ENCODE results near the gene SPINK6. TPM values are rescaled to one million over a fixed set of nuclear protein-coding genes. Genes with fewer than 3 reads are reported as not detected.

SPINK6 gene
- total and polyA plus RNA-seq, 3 donors from 2014 or later = not detected

DNA sequence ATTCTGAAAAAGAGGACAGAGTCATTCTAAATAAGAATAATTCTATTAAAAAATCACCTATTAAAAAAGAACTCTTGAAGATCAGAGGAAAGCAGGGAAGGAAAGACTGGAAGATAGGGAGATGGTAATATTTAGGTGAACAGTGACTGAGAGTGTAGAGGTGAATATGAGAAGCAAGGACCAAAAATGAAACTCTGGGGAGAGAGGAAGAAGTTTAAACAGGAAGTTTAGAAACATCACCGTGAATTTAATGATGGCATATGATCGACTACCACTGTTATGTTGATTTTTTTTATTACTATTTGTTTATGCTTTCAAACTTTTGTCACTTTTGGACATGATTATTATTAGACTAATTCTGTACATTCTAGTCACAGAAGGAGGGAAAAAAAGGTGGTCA, 1.7 kb upstream of the SPINK6 start:
- Histone ChIP-seq H3K27me3 (no peaks in the 10 kb centered on the region), H3K9me3 (no peaks in the 10 kb centered on the region)
- intact Hi-C loops (cut with DNase I; ENCODE audit: low total_unique reads) = no loop called here

DNA sequence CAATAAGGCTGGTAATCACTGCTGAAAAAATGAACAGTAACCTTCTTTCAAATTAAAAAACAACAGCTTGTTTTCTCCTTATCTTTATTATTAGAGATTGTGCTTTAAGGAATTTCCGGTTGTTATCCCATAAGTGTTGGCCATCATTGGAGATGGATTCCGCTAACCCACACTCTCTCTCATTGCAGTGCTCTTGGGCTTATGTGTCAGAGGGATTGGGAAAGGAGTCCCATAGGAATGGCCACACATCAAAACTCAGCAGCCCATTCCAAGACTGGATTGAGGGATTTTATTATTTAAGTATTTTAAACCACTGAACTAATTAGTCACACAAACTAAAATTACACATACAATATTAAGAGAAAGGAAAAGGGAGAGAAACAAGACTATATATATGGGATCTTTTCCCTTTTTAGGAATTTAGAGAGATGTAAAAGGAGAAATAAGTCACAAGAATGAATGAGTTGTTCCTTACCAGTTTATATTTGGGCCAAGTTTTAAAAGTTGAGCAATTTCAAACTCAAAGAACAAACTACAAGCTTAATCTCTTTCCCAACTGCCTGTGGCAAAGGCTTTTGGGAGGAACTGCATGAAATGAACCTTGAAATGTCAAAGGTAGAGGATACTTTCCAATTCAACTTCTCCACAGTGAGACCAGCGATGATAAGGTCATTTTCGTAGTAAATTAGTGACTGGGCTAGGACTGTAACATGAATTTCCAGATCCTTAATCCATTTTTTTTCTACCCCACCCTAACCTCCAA, 2.4 kb downstream of the SPINK6 start:
- no peak for TF ChIP-seq POLR2A (IDR thresholded peaks at IDR 0.05)
- TF ChIP-seq, protein P1, sequence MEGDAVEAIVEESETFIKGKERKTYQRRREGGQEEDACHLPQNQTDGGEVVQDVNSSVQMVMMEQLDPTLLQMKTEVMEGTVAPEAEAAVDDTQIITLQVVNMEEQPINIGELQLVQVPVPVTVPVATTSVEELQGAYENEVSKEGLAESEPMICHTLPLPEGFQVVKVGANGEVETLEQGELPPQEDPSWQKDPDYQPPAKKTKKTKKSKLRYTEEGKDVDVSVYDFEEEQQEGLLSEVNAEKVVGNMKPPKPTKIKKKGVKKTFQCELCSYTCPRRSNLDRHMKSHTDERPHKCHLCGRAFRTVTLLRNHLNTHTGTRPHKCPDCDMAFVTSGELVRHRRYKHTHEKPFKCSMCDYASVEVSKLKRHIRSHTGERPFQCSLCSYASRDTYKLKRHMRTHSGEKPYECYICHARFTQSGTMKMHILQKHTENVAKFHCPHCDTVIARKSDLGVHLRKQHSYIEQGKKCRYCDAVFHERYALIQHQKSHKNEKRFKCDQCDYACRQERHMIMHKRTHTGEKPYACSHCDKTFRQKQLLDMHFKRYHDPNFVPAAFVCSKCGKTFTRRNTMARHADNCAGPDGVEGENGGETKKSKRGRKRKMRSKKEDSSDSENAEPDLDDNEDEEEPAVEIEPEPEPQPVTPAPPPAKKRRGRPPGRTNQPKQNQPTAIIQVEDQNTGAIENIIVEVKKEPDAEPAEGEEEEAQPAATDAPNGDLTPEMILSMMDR (IDR thresholded peaks at IDR 0.05) = no peak
- DNase-seq = no peak
- Histone ChIP-seq H3K4me3 (no peak overlapping the region), H3K27me3 (no peaks in the 10 kb centered on the region), H3K36me3 (ENCODE audit: low read depth, missing control alignments) (no peaks in the 10 kb centered on the region), H3K9me3 (no peaks in the 10 kb centered on the region), H3K4me1 (no peaks in the 10 kb centered on the region), H3K27ac (peak overlapping the region in 1 of 2 donors; percentile 38)
- intact Hi-C loops (cut with DNase I; ENCODE audit: low total_unique reads) = no loop called here
- WGBS, 2 donors = 52 to 54% methylated on average over 4 of the region's 4 CpGs

More for the DNA sequence above, 1.7 kb upstream of the SPINK6 start:
- Histone ChIP-seq H3K4me1 (no peaks in the 10 kb centered on the region), H3K36me3 (ENCODE audit: low read depth, missing control alignments) (no peaks in the 10 kb centered on the region), H3K27ac (no peak overlapping the region), H3K4me3 (no peak overlapping the region)
- TF ChIP-seq, protein P1 (IDR thresholded peaks at IDR 0.05) = no peak
- no peak for TF ChIP-seq POLR2A (IDR thresholded peaks at IDR 0.05)
- no peak for DNase-seq
- 75 to 79% methylated on average over 2 of the region's 2 CpGs for WGBS, 2 donors

- Histone ChIP-seq H3K36me3 (ENCODE audit: low read depth, missing control alignments) (no peaks in the 10 kb centered on the region), H3K9me3 (no peaks in the 10 kb centered on the region), H3K4me3 (no peak overlapping the region), H3K27me3 (no peaks in the 10 kb centered on the region), H3K27ac (peak overlapping the region in 1 of 2 donors; percentile 38), H3K4me1 (no peaks in the 10 kb centered on the region)
- DNase-seq = no peak
- intact Hi-C loops (cut with DNase I; ENCODE audit: low total_unique reads) = no loop called here
- no peak for TF ChIP-seq POLR2A (IDR thresholded peaks at IDR 0.05)
- TF ChIP-seq, protein P1 (IDR thresholded peaks at IDR 0.05) = no peak
- 47 to 48% methylated on average over 1 of the region's 1 CpG for WGBS, 2 donors
Measured at GRCh38 chr5:148205865-148206264, 3.0 kb downstream of the SPINK6 start.

GRCh38 chr5:148206620-148207019, 3.8 kb downstream of the SPINK6 start:
- TF ChIP-seq, protein P1 (IDR thresholded peaks at IDR 0.05) = no peak
- no peak for TF ChIP-seq POLR2A (IDR thresholded peaks at IDR 0.05)
- no peaks in the 10 kb centered on the region for H3K4me1 ChIP-seq
- no peak overlapping the region for H3K4me3 ChIP-seq
- peak overlapping the region in 1 of 2 donors; percentile 38 for H3K27ac ChIP-seq
- intact Hi-C loops (cut with DNase I; ENCODE audit: low total_unique reads) = no loop called here
- H3K27me3 ChIP-seq = no peaks in the 10 kb centered on the region
- DNase-seq = no peak
- WGBS, 2 donors = 36 to 47% methylated on average over 1 of the region's 1 CpG
- H3K9me3 ChIP-seq = no peaks in the 10 kb centered on the region
- H3K36me3 ChIP-seq (ENCODE audit: low read depth, missing control alignments) = no peaks in the 10 kb centered on the region

GRCh38 chr5:148208226-148208625, 5.4 kb downstream of the SPINK6 start:
- Histone ChIP-seq H3K27me3 (no peaks in the 10 kb centered on the region), H3K9me3 (no peaks in the 10 kb centered on the region), H3K4me1 (no peaks in the 10 kb centered on the region), H3K27ac (no peak overlapping the region), H3K4me3 (no peak overlapping the region), H3K36me3 (ENCODE audit: low read depth, missing control alignments) (no peaks in the 10 kb centered on the region)
- DNase-seq = no peak
- TF ChIP-seq POLR2A (IDR thresholded peaks at IDR 0.05) = no peak
- TF ChIP-seq, protein P1 (IDR thresholded peaks at IDR 0.05) = no peak
- intact Hi-C loops (cut with DNase I; ENCODE audit: low total_unique reads) = no loop called here
